NOMO-1 (cell line): Measurements from ENCODE around the gene FOXN4.
"Not testable (repeated sequence)": the region's sequence is repeated elsewhere in the genome, so short reads cannot be mapped to it uniquely, and the experiment has no call there.

Source experiments
- DNase-seq, 2 experiments: peaks; one replicate each; lab custom pipeline; 2025; ENCODE audit not compliant: unreplicated experiment in 2 of 2; lab: John Stamatoyannopoulos, UW

FOXN4 gene, protein sequence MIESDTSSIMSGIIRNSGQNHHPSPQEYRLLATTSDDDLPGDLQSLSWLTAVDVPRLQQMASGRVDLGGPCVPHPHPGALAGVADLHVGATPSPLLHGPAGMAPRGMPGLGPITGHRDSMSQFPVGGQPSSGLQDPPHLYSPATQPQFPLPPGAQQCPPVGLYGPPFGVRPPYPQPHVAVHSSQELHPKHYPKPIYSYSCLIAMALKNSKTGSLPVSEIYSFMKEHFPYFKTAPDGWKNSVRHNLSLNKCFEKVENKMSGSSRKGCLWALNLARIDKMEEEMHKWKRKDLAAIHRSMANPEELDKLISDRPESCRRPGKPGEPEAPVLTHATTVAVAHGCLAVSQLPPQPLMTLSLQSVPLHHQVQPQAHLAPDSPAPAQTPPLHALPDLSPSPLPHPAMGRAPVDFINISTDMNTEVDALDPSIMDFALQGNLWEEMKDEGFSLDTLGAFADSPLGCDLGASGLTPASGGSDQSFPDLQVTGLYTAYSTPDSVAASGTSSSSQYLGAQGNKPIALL

DNA sequence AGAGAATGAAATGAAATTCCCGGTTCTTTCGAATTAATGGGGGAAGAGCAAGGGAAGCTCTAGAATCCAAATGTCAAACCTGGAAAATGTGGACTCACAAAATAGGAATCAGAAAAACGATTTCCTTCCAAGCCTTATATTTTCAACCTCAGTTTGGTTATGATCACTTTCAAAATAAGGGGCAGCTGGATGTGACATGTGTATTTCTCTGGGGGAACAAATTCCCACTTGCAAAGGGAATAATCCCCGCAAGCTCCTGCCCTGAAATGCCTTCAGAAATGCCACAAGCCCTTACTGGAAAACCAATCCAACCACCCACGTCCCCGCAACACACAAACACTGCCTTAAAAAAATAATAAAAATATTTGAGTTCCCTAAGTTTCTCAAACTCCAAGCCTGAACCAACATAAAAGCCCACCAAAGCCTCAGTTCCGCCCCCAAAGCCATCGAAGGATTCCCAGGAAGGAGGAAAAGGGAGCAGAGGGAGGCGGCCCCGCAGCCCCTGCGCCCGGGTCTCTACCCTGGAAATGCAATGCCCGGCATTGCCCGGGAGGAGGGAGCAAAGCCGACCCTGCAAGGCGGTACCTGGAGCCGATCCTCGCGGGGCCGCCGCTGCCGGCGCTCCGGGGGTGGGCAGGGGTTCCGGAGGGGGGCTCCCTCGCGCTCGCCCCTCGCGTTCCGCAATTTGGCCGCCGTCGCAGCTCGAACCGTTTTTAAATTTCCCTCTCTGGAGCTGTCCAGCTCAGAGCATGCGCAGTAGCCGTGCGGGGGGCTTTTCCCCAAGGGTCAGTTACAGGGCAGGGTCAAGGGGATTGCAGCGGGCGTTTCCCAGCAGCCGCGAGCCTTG is at the start of gene FOXN4:
FOXN4 (minus strand) TSS at position 751 of the 847 bp plus-strand sequence. CDS start 963 bp downstream, outside the sequence.
- no peak for DNase-seq

DNA sequence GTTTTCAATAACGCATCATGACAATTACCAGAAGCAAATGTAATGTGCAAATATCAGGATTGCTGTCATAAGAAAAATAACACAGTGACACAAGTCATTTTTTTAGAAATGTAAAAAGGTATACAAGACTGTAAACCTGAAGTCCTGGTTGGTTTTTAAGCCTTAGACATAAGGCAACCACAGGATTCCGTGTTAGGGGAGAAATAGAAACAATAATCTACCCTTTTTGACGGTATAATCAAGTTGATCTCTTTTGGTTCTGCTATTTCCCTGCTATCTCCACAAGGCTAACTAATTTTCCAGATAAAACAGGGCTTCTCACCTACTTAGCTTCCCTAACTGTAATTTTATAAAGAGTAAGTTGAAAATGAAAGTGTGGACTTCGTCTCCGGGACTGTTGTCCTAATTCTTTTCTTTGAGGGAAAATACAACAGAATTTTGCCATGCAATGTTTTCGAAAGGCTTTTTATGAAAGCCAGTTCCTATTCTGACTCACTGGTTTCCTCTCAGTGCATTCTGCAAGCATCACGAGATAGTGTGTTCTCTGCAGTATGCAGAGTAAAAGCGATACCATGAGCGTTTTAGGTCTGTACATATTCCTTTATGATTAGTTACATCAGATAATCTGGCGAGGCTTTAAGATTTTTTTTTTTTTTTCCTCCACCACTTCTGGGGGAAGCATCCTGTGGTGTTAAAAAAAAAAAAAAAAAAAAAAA is 49.2 kb upstream of the FOXN4 start:
- peak in 1 of 2 experiments; percentile 40 for DNase-seq

DNA sequence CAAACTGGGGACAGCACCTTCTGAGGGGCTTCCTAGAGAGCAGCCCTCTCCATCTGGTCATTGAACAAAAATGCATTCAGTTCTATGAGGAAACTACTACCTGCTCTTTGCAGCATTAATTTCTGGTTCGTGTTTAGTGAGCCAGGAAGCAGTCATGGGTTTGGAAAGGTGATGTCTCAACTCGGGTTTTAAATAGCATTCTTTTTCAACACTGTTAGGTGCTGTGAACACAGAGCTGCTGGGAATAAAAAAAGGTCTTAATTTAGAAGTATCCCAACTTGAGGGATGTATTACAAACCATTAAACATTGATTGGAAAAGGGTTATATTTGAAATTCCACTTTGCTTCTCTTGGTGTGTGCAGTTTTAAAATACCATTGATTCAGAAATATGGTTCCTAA is 47.9 kb upstream of the FOXN4 start:
- DNase-seq, result no peak

DNA sequence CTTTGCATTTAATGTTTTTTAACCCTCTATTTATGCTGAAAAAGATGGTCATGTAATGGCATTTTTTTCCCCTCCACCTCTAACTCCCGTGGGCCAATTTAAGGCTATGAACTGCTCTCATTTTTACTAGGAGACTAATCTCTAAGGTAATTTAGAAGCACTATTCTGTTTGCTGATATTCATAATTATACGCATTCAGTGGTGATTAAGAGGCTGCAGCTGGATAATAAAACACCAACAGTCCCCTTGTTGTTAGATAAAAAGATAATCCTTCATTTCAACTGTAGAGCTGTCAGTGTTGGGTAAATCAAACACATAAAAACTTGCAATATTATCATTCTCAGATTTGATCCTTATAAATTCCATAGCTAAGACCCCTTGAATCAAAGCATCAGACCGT is 47.5 kb upstream of the FOXN4 start:
- DNase-seq, result no peak

DNA sequence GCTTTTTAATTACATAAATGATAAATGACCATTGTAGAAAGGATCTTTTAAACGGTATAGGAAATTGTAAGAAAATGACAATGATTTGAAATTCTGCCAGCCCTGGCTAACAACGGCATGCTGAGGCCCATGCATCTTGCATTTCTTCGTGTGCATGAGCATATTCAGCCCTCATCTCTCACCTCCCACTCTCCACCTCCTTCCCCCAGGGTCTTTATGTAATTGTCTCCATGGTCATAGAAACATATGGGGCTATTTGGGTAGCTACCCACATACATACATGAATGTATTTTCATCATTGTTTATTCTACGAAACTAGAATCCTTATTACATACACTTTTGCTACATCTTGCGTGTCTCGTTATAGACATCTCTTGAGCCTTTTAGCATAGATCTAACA is 43.1 kb upstream of the FOXN4 start:
- DNase-seq, result no peak

DNA sequence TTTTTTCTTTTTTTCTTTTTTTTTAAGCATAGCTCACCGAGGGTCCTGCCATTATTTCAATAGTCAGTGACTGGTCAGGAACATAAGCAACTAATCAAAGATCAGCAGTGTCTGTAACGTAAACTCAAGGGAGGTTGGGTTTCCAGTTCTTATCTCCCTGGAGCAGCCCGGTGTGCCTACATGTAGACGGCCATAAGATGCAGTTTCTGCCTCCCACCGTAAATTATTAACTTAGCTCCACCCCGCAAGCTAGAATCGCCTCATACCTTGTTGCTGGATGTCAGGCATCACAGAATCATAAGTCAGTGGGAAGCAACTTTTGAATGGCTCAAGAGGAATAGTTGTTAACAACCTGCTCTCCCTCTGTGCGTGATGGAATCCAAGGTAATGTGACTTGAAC is 38.5 kb upstream of the FOXN4 start, which contains the start of gene MYO1H:
MYO1H (plus strand) TSS at position 312 of the 400 bp plus-strand sequence; CDS start at position 373, 61 bp downstream.
- DNase-seq, result no peak

DNA sequence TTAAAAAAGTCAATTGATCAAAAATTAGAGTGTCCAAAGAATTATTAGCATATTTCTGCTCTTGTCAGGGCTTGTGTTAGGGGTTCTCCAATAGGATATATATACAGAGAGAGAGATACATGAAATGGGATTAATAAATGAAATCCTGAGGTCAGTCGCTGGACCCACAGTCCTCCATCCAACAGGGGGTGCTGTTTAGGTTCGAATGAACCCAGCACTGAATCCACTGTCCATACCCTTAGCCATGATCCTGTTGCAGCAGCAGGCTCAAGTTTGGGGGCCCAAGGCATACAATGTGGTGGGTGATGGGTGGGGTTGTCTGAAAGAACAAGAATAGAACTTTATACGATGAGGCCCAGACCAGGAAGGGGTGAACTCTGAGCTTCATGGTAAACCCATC is 37.8 kb upstream of the FOXN4 start:
- DNase-seq, result no peak

DNA sequence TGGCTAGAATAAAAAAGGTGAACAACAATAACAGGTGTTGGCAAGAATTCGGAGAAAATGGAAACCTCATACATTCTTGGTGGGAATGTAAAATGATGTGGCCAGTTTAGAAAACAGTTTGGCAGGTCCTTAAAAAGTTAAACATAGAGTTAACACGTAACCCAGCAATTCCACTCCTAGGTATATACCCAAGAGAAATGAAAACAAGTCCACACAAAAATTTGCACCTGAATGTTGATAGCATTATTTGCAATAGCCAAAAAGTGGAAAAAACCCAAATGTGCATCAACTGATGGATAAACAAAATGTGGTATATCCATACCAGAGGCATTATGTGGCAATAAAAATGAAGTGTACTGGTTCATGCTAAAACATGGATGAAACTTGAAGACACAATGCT is 36.3 kb upstream of the FOXN4 start:
- DNase-seq, result no peak

DNA sequence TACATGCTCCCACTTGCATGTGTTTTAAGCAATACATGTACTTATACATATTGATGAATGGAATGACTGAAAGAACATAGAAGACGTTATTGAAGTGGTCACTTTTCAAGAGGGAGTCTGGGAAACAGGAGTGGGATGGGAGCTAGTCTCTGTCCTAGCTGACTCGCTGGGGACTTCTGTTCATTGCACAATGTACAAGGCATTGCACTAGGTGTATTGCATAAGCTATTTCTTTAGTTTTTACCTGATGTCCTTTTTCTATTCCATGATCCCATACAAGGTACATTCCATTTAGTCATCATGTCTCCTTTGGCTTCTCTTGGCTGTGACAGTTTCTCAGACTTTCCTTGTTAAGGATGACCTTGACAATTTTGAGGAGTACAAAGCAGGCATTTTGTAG is 34.6 kb upstream of the FOXN4 start:
- DNase-seq, result no peak

DNA sequence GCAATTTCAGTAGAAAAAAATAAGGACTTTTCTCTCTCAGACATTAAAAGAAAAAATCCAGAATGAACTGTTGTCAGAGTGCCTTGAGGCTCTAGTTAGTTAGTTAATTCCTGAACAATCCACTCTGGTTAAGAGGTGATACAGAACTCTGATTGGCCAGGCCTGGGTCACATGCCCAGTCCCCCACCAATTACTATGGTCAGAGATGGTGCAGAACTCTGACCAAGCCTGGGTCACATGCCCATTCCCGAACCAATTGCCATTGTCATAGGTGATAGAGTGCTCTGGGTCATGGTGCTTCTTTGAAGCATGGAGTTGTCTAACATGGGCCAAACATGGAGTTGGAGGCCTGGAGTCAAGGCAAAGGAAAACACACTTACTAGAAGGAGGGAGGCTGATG is 27.5 kb upstream of the FOXN4 start:
- DNase-seq, result no peak

DNA sequence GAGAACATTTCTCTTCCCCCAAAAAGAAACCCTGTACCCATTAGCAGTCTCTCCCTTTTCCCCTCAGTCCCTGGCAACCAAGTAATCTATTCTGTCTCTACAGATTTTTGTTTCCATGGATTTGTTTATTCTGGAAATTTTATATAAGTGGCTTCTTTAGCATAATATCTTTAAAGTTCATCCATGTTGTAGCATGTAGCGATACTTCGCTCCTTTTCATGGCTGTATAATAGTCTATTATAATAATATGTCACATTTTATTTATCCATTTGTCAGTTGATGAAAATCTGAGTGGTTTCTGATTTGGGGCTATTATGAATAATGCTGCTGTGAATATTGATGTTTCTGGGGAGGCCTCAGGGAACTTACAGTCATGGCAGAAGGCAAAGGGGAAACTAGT is 25.8 kb upstream of the FOXN4 start:
- DNase-seq, result no peak

DNA sequence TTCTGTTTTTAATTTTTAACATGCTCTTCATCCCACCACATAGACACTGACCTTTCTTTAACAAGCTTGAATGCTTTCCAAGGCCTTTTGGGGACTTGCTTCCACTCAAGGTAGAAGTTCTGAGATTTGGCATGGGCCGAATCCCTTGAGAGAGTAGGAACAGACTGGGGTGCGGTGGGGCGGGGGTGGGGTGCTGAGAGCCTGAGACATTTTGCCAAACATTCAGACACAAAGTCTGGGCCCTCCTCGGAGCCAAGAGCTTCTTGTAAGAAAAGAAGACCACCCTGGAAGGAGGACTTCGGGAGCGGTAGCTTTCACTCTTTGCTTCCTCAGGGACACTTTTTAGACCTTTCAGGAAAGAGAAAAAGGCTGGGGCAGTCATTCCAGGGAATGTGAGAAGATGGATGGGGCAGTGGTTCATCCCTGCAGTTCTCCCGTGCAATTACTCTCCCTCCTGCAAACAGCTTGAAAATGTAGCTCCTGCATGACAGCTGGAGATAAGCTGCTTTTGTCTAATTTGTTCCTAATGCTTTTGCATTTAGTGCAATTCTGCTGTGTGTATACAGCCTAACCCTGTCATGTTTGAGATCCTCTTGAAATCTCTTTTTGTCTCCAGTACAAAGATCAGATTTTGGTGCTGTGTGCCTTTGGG is 22.3 kb upstream of the FOXN4 start:
- no peak for DNase-seq

DNA sequence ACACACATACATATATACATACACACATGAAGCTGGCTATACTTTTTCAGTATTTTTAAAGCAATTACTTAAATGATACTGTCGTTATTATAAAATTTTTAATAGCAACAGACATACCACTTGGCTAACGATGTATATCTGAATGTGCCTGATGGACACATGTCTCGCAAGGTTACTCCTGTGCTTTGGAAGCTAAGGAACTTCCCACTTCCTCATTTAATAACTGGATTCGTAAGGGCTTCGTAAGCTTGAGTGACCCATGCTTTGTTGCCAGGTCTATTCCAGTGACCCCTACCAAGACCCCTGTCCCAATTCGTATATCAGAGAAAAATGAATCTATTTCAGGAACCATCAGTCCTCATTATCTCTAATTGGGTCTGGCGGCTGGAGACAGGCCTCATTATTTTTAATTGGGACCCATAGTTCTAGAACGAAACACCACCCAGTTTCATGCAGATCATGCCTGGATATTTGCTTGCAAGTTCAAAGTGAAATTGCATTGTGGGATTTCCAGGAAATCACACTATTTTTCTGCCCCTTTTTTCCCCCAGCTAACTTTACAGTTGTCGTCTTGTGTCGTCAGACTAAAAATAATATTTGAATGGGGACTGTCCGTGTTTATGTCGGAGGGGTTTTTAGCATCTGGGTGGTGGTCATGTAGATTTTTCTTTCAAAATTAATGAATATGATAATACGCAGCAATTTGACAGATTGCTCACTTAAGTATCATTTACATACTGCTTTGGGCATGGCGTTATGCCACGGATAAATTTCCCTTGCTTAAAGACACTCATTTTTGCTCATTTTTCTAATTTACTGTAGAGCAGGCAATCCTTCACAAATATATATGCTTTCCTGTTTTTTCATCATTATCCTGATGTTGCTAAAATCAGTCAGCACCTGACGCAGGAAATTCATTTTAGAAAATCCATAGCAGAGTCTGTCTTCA is 21.5 kb upstream of the FOXN4 start:
- DNase-seq, result no peak

DNA sequence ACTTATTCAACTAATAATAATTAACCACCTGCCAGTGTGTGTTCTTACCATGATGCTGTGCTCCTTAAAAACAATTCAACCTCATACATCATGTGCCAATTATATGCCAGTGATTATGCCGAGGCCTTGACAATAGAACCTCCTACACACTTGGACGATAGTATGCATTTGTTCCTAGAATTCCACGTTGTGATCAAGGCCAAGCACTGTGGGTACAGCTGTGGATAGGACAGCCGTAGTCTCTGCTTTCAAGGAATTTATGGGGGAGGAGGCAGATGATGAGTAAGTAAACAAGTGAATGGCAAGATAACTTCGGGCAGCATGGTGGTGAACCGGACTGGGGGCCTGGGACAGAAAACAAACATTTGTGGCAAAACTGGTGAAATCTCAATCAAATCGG is 20.6 kb upstream of the FOXN4 start:
- no peak for DNase-seq

DNA sequence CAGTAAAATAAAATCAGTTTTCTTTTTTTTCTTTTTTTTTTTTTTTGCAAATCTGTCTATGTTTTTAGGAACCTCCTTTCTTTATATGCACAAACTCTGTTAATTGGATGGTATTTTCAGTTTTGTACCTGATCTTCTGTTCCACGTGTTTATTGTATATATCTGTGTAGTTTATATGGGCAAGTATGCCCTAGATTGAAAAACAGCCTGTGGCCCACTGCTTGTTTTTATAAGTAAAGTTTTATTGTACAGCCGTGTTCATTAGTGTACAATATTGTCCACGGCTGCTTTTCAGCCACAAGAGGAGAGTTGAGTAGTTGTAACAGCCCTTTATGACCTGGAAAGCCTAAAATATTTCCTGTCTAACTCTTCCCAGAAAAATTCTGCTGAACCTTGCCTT is 19.9 kb upstream of the FOXN4 start:
- no peak for DNase-seq

DNA sequence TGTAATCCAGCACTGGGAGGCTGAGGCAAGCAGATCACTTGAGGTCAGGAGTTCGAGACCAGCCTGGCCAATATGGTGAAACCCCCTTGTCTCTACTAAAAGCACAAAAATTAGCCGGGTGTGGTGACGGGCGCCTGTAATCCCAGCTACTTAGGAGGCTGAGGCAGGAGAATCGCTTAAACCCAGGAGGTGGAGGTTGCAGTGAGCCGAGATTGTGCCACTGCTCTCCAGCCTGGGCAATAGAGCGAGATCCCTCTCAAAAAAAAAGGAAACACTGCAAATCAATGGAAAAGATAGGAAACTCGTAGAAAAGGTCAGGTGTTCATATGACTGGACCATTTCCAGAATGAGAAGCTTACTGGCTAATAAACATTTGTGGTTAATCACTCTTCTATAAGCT is 12.2 kb upstream of the FOXN4 start:
- not testable (repeated sequence) for DNase-seq

DNA sequence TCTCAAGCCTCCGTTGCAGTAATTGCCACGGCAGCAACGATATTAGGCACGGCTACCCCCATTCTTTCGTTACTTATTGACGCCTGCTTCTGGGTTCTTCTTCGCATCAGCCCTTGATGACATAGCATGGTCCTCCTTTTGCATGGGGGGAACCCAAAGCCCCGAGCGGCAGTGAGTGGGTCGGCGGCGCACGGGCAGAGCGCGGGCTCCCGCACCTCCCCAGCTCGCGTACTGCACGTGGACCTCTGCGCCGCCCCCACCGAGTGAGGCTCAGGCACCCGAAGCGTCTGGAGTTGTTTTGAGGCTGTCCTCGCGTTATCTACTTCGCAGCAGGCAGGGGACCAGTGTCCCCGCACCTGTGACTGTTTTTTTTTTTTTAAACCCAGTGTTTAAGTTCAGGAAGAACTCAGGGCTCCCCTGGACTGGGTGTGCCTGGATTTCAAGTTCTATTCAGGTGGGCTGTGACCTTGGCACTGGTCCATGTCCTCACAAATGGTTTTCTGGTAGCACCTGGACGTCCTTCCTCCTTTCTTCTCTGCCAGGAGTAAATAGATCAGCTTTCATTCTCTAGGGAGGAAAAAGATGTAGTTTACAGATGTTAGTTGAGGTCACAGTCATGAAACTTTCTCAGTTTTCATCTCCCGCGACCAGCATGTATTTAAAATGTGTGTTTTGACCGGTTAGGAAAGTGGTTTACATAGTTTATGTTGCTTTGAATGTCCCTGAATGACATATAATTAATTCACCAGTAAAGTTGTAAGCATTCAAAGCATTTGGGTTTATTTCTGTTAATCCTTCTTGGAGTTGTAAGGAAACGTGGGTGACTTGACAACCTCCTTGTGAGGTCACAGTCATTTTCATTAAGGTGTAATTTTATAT is 1.4 kb upstream of the FOXN4 start:
- DNase-seq, result no peak
